PC-9 (cell line): ENCODE data around the gene ANKRD52.

Experiments used
- CTCF ChIP-seq: fragments of 200-600 bp; sonication (generic); conservative IDR thresholded peaks from 2 replicates; pipeline ENCODE4 v1.6.1; 2017; ENCODE audit warnings: mixed run types, antibody characterized with exemption, mild to moderate bottlenecking, moderate library complexity
- EZH2 ChIP-seq: fragments of 200-600 bp; sonication (generic); IDR thresholded peaks from 2 replicates; pipeline ENCODE4 v1.8.0; 2017; ENCODE audit warnings: antibody characterized with exemption, low read depth

GRCh38 chr12:56297400-56297799 is 39.2 kb upstream of the ANKRD52 start:
- TF ChIP-seq CTCF (no peak), EZH2 (no peak)
